ENCODE data around the gene PCNX3.
"Not testable (repeated sequence)": the region's sequence is repeated elsewhere in the genome, so short reads cannot be mapped to it uniquely, and the experiment has no call there.

Gene PCNX3

DNA sequence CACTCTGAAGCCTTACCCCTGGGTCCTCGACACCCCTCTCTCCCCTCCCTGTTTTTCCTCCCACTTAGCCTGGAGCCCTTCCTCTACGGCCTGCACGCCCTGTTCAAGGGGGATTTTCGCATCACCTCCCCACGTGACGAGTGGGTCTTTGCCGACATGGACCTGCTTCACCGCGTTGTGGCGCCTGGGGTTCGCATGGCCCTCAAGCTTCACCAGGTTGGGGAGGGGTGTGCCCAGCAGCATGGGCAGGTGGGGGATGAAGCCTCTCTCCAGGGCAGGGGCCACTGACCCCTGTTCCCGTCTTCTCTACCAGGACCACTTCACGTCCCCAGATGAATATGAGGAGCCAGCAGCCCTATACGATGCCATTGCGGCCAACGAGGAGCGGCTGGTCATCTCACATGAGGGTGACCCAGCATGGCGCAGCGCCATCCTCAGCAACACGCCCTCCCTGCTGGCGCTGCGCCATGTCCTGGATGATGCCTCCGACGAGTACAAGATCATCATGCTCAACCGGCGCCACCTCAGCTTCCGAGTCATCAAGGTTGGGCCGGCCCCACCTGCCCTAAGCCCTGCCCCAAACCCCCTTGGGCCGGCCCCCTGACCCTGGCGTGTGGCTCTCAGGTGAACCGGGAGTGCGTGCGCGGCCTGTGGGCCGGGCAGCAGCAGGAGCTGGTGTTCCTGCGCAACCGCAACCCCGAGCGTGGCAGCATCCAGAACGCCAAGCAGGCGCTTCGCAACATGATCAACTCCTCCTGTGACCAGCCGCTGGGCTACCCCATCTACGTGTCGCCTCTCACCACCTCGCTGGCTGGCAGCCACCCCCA, 19.5 kb downstream of the PCNX3 start:
- TF ChIP-seq, protein P1, sequence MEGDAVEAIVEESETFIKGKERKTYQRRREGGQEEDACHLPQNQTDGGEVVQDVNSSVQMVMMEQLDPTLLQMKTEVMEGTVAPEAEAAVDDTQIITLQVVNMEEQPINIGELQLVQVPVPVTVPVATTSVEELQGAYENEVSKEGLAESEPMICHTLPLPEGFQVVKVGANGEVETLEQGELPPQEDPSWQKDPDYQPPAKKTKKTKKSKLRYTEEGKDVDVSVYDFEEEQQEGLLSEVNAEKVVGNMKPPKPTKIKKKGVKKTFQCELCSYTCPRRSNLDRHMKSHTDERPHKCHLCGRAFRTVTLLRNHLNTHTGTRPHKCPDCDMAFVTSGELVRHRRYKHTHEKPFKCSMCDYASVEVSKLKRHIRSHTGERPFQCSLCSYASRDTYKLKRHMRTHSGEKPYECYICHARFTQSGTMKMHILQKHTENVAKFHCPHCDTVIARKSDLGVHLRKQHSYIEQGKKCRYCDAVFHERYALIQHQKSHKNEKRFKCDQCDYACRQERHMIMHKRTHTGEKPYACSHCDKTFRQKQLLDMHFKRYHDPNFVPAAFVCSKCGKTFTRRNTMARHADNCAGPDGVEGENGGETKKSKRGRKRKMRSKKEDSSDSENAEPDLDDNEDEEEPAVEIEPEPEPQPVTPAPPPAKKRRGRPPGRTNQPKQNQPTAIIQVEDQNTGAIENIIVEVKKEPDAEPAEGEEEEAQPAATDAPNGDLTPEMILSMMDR (IDR thresholded peaks at IDR 0.05; ENCODE audit: insufficient read depth, low read depth, low read length, missing control alignments) = no peak
- peak; percentile 46 for DNase-seq (ENCODE audit: low read depth)
- no peak overlapping the region for H3K4me3 ChIP-seq (ENCODE audit: low read length)

GRCh38 chr11:65636108-65637031, 20.8 kb downstream of the PCNX3 start:
- H3K4me3 ChIP-seq (ENCODE audit: low read length) = no peak overlapping the region
- DNase-seq (ENCODE audit: low read depth) = no peak
- TF ChIP-seq, protein P1 (IDR thresholded peaks at IDR 0.05; ENCODE audit: insufficient read depth, low read depth, low read length, missing control alignments) = no peak

DNA sequence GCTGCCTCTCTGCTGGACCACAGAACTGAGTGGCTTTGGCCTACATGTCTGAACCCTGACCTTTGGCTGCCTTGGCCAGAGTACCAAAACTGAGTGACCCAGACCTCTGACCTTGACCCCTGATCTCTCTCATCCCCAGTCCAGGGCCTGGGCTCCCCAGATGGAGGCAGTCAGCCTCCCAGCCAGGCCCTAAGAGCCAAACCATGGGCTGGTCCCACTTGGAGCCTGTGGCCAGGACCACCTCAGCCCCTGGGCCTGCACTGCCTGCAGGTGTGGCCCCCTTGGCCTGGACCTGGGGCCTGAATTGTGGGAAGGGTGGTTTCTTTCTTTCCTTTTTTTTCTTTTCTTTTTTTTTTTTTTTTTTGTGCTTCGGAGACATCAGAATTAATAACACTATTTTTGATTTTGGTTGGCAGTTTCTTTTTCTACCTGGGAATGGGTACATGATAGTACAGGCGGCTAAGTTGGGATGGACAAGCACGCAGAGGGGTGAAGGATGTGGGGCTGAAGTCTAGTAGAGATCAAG, 21.5 kb downstream of the PCNX3 start:
- H3K4me3 ChIP-seq (ENCODE audit: low read length) = no peak overlapping the region
- TF ChIP-seq, protein P1 (IDR thresholded peaks at IDR 0.05; ENCODE audit: insufficient read depth, low read depth, low read length, missing control alignments) = no peak
- no peak for DNase-seq (ENCODE audit: low read depth)

GRCh38 chr11:65637794-65638419, 22.3 kb downstream of the PCNX3 start, which contains the start of gene SIPA1:
Gene SIPA1, plus strand, starts transcription at chr11:65638101. Its CDS starts 2,821 bp downstream, at chr11:65640922.
- DNase-seq (ENCODE audit: low read depth) = peak; percentile 67
- TF ChIP-seq, protein P1 (IDR thresholded peaks at IDR 0.05; ENCODE audit: insufficient read depth, low read depth, low read length, missing control alignments) = no peak
- H3K4me3 ChIP-seq (ENCODE audit: low read length) = peak within 1 kb of the TSS; percentile 64

DNA sequence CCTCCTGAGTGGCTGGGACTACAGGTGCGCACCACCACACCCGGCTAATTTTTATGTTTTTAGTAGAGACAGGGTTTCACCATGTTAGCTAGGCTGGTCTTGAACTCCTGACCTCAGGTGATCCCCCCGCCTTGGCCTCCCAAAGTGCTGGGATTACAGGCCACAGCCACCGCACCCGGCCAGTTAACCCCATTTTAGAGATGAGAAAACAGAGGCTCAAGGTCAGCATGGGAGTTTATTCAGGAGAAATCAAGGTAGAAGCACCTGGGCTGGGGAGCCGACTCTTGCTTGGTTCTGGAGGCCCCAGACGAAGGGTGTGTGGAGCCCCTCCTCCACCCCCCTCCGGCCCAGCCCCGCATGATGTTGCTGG, 23.6 kb downstream of the PCNX3 start:
- H3K4me3 ChIP-seq (ENCODE audit: low read length); DNase-seq (ENCODE audit: low read depth): not testable (repeated sequence)

GRCh38 chr11:65639623-65640482, 24.3 kb downstream of the PCNX3 start:
- no peak overlapping the region for H3K4me3 ChIP-seq (ENCODE audit: low read length)
- TF ChIP-seq, protein P1 (IDR thresholded peaks at IDR 0.05; ENCODE audit: insufficient read depth, low read depth, low read length, missing control alignments) = no peak
- no peak for DNase-seq (ENCODE audit: low read depth)
